ENCODE data around the gene RANBP10. TPM values are rescaled to one million over a fixed set of nuclear protein-coding genes. Genes with fewer than 3 reads are reported as not detected.

RANBP10 gene
- polyA plus RNA-seq, 2 of the 4 experiments (the other 2 are of a cell fraction) = 7.5 to 9.8 TPM

- Histone ChIP-seq H3K27ac (peak within 1 kb of the TSS; percentile 89 to 98), H3K4me1 (peaks cover 40% of the 10 kb centered on the region), H3K4me3 (peak within 1 kb of the TSS; percentile 93), H3K9me3 (no peaks in the 10 kb centered on the region), H3K4me2 (peak within 1 kb of the TSS; percentile 98)
- ChIA-PET CTCF (interaction anchor here (1.3 to 4.1 kb wide), 4 partner anchors 31 to 36 kb away, joined by 3 to 38 read pairs (median 13); partner anchors contain the start of gene NRN1L), POLR2A (no interaction called here)
- ATAC-seq = peak; percentile 64 to 72
- TF ChIP-seq ATOH8 (CRISPR knock-in tag; IDR thresholded peaks at IDR 0.05; ENCODE audit: low read depth) (no peak), TP53 (CRISPR knock-in tag; IDR thresholded peaks at IDR 0.05) (no peak), FOSL2 (IDR thresholded peaks at IDR 0.05) (no peak), FOSL2 (CRISPR knock-in tag; IDR thresholded peaks at IDR 0.05) (no peak), RCOR1 (IDR thresholded peaks at IDR 0.05; ENCODE audit: low read depth, low read length) (no peak), TFCP2L1 (CRISPR knock-in tag; IDR thresholded peaks at IDR 0.05) (peak; percentile 47; the same call in 1 of the 2 replicates), HOXB5 (CRISPR knock-in tag; IDR thresholded peaks at IDR 0.05) (no peak), CEBPB (IDR thresholded peaks at IDR 0.05) (no peak), MAX (IDR thresholded peaks at IDR 0.05) (no peak), EHF (CRISPR knock-in tag; IDR thresholded peaks at IDR 0.05) (no peak), CTCF (IDR thresholded peaks at IDR 0.05) (no peak), PHF8 (IDR thresholded peaks at IDR 0.05; ENCODE audit: borderline replicate concordance, low read depth) (0 out of 2 replicates have a peak, but pooled peaks have one; percentile 46), EP300 (IDR thresholded peaks at IDR 0.05) (no peak), HES2 (IDR thresholded peaks at IDR 0.05) (no peak), MYC (IDR thresholded peaks at IDR 0.05; ENCODE audit: borderline replicate concordance, low read length) (peak; percentile 28; the same call in 1 of the 2 replicates), KDM5A (IDR thresholded peaks at IDR 0.05) (peak; percentile 40; the same call in 1 of the 2 replicates), NR3C1 (IDR thresholded peaks at IDR 0.05) (no peak), RFX5 (IDR thresholded peaks at IDR 0.05) (no peak), POLR2AphosphoS2 (conservative IDR thresholded peaks at IDR 0.05; ENCODE audit: low read length) (no peak), HOXB13 (CRISPR knock-in tag; IDR thresholded peaks at IDR 0.05; ENCODE audit: low read depth) (no peak), SREBF2 (IDR thresholded peaks at IDR 0.05) (no peak), SMC3 (IDR thresholded peaks at IDR 0.05) (no peak), RNF2 (IDR thresholded peaks at IDR 0.05; ENCODE audit: borderline replicate concordance, low read depth) (no peak), JUN (IDR thresholded peaks at IDR 0.05) (peak in 1 of 2 experiments; percentile 45; a peak in 4 of 5 replicates)
- DNase-seq (ENCODE audit: low read depth in 1 of 2, low spot score in 1 of 2) = peak in 1 of 2 experiments; percentile 66
- under 1% methylated on average over 19 of the region's 62 CpGs for WGBS (ENCODE audit: missing lambda C conversion rate)
- FAIRE-seq = no peak
Observed at GRCh38 chr16:67847064-67847861, 40.9 kb upstream of the RANBP10 start, which contains the start of gene CENPT. Gene CENPT, minus strand, starts transcription at chr16:67847693. Its CDS starts 13,834 bp downstream, at chr16:67833859.

All from A549 (cell line).